ENCODE measurements around the gene CREB5.

CREB5 gene

GRCh38 chr7:28836716-28837115, 424.4 kb downstream of the CREB5 start:
- no peak for DNase-seq

DNA sequence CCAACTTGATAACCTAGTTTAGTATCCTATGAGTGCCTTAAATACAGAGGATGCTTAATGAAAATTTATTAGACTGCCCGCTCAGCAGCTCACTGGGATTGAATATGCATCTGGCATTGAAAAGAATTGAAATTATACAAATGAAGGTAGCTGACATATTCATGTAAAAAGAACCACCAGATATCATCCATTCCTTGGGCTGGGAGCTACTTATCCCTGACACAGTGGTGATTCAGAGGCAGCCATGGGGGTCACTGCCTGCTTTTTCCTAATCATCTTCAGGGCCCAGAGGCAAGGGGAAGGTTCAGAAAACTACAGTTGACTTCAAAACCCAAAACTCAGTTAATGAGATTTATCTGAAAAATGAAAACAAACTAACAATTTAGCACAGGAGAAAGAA, 424.9 kb downstream of the CREB5 start:
- no peak for DNase-seq

DNA sequence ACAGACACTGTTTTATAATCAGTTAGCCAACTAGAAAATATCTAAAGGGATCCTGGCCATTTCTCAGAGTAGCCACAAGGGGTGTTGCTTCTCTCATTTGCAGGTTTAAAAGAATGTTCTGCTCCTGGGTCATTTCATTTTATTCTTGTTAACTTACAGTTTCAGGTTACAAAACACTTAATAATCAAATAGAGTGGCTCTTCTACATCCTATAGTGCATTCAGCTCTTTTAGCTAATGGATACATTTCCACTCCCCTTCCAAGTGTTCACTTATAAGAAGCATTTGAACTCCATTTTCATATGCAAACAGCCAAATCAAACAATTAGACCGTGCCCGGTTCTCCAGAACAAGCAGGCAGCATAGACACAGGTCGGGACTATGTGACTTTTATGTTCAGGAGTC, 428.3 kb downstream of the CREB5 start:
- DNase-seq, result peak; percentile 50

DNA sequence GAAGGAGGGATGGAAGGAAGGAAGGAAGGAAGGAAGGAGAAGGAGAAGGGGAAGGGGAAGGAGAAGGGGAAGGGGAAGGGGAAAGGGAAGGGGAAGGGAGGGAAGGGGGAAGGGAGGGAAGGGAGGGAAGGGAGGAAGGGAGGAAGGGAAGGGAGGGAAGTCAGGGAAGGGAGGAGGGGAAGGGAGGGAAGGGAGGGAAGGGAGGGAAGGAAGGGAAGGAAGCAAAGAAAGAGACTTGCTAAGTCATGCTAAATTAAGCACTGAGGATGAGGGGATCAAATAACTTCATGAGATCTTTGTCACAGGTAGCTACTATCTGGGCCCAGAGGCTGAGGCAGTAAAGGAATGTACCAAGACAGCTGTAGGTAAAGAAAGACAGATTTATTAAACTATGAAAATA, 429.4 kb downstream of the CREB5 start:
- DNase-seq, result no peak

DNA sequence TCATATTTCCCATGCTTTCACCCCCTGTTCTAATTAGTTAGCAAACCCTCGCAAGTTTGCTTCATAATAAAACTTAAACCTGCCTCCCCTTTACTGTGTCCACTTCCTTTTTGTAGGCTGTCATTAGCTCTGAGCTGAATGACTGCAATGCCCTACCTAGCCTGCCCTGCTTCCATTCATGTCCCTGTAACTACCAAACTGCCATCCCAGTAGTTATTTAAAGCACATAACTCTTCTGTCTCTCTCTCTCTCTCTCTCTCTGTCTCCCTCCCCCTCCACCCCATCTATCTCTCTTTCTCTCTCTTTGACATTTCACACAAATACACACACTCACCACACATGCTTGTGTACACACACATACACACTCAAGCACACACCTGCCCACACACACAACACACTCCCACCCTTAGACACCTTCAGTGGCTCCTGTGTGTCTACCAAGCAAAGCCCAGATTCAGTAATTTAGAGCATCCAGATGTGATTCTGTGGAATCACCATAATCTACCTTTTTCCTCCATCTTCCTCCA, 430.5 kb downstream of the CREB5 start:
- no peak for DNase-seq

- no peak for DNase-seq
Observed at GRCh38 chr7:28845106-28845505, 432.8 kb downstream of the CREB5 start.

DNA sequence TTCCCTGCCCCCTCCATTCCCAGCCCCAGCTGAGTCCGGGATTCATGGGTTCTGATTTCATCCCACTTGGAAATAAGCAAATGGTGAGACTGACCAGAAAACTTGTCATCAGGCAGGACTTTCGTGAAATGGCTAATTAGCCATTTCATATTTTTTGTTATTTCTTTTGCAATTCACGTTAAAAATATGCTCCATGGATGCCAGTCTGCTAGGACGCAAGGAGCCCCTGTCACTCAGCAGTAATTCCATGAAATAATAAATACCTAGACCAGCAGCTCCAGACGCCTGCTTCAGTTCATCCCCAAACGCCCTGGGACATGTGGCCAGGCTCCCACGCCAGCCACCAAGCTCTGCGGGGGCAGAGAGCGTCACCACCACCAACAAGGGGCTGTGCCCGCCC, 434.9 kb downstream of the CREB5 start:
- DNase-seq, result no peak

- DNase-seq, result no peak
Observed at GRCh38 chr7:28847681-28848080, 435.4 kb downstream of the CREB5 start.

- DNase-seq, result no peak
Observed at GRCh38 chr7:28848906-28849305, 436.6 kb downstream of the CREB5 start.

GRCh38 chr7:28850699-28851098, 438.4 kb downstream of the CREB5 start:
- DNase-seq, result no peak

- DNase-seq, result no peak
Observed at GRCh38 chr7:28853150-28853549, 440.8 kb downstream of the CREB5 start.

- DNase-seq, result peak; percentile 36
Observed at GRCh38 chr7:28853834-28854749, 441.8 kb downstream of the CREB5 start.

- no peak for DNase-seq
Observed at GRCh38 chr7:28854750-28855074, 442.4 kb downstream of the CREB5 start.

DNA sequence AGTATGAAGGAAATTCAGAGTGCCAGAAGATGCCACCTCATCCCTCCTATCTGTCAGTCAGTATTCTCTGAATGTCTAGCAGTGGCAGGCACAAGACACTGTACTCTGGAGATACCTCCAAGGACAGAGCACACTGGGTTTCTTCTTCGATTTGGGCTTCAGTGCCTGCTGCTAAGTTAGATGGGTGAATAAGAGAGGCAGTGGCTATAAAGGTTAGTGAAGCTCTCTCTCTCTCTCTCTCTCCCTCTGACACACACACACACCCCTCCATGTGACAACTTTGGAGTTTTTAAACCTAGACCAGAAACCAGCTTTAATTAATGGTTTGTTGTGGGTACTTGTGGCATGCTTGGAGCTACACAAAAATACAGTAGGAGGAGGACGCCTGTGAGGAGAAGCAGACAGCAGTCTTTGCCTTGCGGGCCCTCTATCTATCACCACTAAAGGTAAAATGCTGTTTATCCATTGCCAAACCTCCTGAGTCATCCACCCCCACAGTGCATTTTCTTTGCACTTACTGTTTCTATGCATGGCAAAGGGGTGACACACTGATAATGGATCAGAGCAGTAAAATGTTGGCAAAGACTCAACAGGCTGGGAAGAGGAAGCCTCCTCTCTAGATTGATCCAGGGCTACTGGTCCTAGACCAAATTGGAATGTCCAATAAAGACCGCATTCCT, 443.4 kb downstream of the CREB5 start:
- no peak for DNase-seq

- DNase-seq, result no peak
Observed at GRCh38 chr7:28856656-28857055, 444.3 kb downstream of the CREB5 start.

- DNase-seq, result no peak
Observed at GRCh38 chr7:28858206-28858605, 445.9 kb downstream of the CREB5 start.

GRCh38 chr7:28858895-28859294, 446.6 kb downstream of the CREB5 start:
- DNase-seq, result no peak

DNA sequence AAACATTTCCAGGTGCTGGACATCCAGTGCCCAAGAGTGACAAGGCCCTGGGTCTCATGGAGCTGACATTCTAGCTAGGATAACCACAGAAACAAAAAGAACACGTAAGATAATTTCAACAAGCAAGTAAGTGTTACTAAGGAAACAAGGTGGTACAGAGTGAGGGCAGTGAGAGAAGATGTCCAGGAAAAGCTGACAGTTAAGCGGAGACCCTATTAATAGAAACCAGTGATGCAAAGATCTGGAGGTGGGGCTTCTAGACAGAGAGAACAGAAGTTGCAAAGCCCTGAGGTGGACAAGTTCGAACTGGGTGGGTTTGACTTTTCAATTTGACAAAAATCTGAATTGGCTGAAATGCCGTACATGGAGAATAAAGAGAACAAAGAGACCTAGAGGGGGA, 449.5 kb downstream of the CREB5 start:
- DNase-seq, result no peak

GRCh38 chr7:28862595-28863272, 450.4 kb downstream of the CREB5 start:
- DNase-seq, result no peak

GRCh38 chr7:28865601-28866144, 453.4 kb downstream of the CREB5 start:
- DNase-seq, result no peak

DNA sequence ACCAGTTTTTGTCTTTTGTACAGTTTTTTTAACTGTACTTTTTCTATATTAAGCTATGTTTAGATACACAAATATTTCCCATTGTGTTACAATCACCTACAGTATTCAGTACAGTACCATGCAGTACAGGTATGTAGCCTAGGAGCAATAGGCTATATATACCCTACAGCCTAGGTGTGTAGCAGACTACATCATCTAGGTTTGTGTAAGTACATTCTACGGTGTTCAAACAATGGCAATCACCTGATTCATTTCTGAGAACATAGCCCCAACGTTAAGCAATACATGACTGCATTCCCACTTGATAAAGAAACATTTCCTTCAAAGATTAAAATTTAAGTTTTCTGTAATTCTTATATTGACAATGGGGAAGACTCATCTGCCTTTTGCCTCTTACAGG, 456.4 kb downstream of the CREB5 start:
- DNase-seq, result no peak

- no peak for DNase-seq
Observed at GRCh38 chr7:28871077-28871476, 458.8 kb downstream of the CREB5 start.

- DNase-seq, result no peak
Observed at GRCh38 chr7:28871631-28872030, 459.3 kb downstream of the CREB5 start.
